ENCODE measurements around the gene SLA2. TPM values are rescaled to one million over a fixed set of nuclear protein-coding genes. Genes with fewer than 3 reads are reported as not detected.
A peak's percentile ranks its signal among the peaks of the same experiment; 100 is the strongest.

SLA2 gene
- total and polyA plus RNA-seq, 4 experiments from 2014 or later: 12.7 to 29.9 (median 21.5) TPM

DNA sequence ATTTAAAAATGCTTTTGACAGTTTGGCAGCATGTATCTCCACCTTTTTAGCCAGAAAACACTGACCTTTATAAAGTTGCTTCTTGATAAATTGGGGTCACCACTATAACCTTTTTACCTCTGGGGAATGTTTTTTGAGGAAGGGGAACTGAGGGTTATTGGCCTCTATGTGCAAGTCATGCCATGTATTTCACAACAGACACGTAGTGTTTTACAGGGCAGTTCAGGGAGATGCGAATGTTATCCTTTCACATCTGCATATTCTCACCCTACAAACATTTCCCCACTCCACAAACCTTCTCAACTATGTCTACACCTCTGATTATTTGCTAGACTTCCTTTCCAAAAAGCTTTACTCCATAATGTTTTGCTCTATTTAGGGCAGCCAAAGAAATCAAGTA is 17.0 kb upstream of the SLA2 start:
- peaks cover 10 to 38% of the 10 kb centered on the region in 2 donors for H3K36me3 Mint-ChIP-seq
- DNase-seq: no peak
- no peak overlapping the region for H3K27ac Mint-ChIP-seq
- H3K27me3 Mint-ChIP-seq: no peaks in the 10 kb centered on the region
- H3K4me1 Mint-ChIP-seq: peaks cover 7 to 18% (median 14%) of the 10 kb centered on the region in 4 donors
- Histone ChIP-seq H3K36me3 (ENCODE audit: insufficient read depth, low read length) (peaks cover 6% of the 10 kb centered on the region), H3K27me3 (ENCODE audit: insufficient read depth, low read length) (no peaks in the 10 kb centered on the region), H3K4me1 (ENCODE audit: insufficient read depth, low read length) (peaks cover 13% of the 10 kb centered on the region), H3K4me3 (ENCODE audit: low read length in 2 of 2) (no peak overlapping the region), H3K27ac (ENCODE audit: low read depth, low read length) (no peak overlapping the region), H3K9me3 (ENCODE audit: control insufficient read depth in 1 of 2, low read length in 2 of 2) (no peaks in the 10 kb centered on the region)
- POLR2A ChIA-PET (ENCODE audit: partially characterized antibody): no interaction called here
- CTCF ChIA-PET (ENCODE audit: partially characterized antibody): no interaction called here
- H3K4me3 Mint-ChIP-seq: no peak overlapping the region
- no peaks in the 10 kb centered on the region for H3K9me3 Mint-ChIP-seq
- intact Hi-C loops (cut with micrococcal nuclease): no loop called here

DNA sequence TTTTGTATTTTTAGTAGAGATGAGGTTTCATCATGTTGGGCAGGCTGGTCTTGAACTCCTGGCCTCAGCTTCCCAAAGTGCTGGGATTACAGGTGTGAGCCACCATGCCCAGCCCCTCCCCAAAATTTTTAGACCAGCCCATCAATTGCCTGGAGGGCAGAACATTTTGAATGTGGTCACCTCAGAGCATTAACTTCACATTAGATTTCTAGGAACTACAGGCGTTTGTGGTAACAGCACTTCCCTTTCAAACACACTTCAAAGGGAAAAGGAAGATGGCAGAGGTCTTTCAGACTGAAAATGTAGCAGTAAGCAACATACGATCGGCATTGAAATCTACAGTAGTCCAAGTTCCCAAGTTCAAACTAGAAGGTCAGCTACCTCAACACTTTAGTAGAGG is 12.3 kb upstream of the SLA2 start:
- CTCF ChIA-PET (ENCODE audit: partially characterized antibody): interaction anchor here (1.4 to 3.0 kb wide), 3 partner anchors 14 to 150 kb away, joined by 5 to 15 read pairs (median 5); partner anchors contain the start of gene SLA2

GRCh38 chr20:36656733-36657132 is 10.7 kb upstream of the SLA2 start:
- Histone ChIP-seq H3K27me3 (ENCODE audit: insufficient read depth, low read length) (no peaks in the 10 kb centered on the region), H3K4me3 (ENCODE audit: low read length in 2 of 2) (no peak overlapping the region), H3K27ac (ENCODE audit: low read depth, low read length) (no peak overlapping the region), H3K4me1 (ENCODE audit: insufficient read depth, low read length) (peaks cover 19% of the 10 kb centered on the region), H3K36me3 (ENCODE audit: insufficient read depth, low read length) (peaks cover 4% of the 10 kb centered on the region), H3K9me3 (ENCODE audit: control insufficient read depth in 1 of 2, low read length in 2 of 2) (no peaks in the 10 kb centered on the region)
- POLR2A ChIA-PET (ENCODE audit: partially characterized antibody): interaction anchor here (1.4 kb wide), 1 partner anchor 9 kb away, joined by 4 read pairs; no protein-coding TSS in a partner anchor
- H3K4me3 Mint-ChIP-seq: no peak overlapping the region
- H3K9me3 Mint-ChIP-seq: peaks cover 0 to 2% (median 0%) of the 10 kb centered on the region in 8 donors
- no peak for DNase-seq
- H3K27me3 Mint-ChIP-seq: no peaks in the 10 kb centered on the region
- CTCF ChIA-PET (ENCODE audit: partially characterized antibody): interaction anchor here (0.7 to 1.8 kb wide), 3 partner anchors 11 to 70 kb away, joined by 3 to 4 read pairs (median 4); partner anchors contain the start of gene SLA2
- H3K36me3 Mint-ChIP-seq: peaks cover 26 to 37% of the 10 kb centered on the region in 2 donors
- peaks cover 11 to 27% (median 20%) of the 10 kb centered on the region in 4 donors for H3K4me1 Mint-ChIP-seq
- no peak overlapping the region for H3K27ac Mint-ChIP-seq
- intact Hi-C loops (cut with micrococcal nuclease): no loop called here

More for the DNA sequence above, 12.3 kb upstream of the SLA2 start:
- H3K9me3 ChIP-seq (ENCODE audit: control insufficient read depth in 1 of 2, low read length in 2 of 2): no peaks in the 10 kb centered on the region
- H3K27ac ChIP-seq (ENCODE audit: low read depth, low read length): no peak overlapping the region
- H3K27me3 ChIP-seq (ENCODE audit: insufficient read depth, low read length): no peaks in the 10 kb centered on the region
- no peaks in the 10 kb centered on the region for H3K27me3 Mint-ChIP-seq
- H3K9me3 Mint-ChIP-seq: peaks cover 0 to 2% (median 0%) of the 10 kb centered on the region in 8 donors
- peaks cover 11 to 27% (median 20%) of the 10 kb centered on the region in 4 donors for H3K4me1 Mint-ChIP-seq
- peak in 4 of 5 donors; percentile 33 to 46 (median 42) for DNase-seq
- peaks cover 4% of the 10 kb centered on the region for H3K36me3 ChIP-seq (ENCODE audit: insufficient read depth, low read length)
- peak overlapping the region; percentile 25 to 81 (median 71) for H3K27ac Mint-ChIP-seq
- H3K4me3 Mint-ChIP-seq: peak overlapping the region; percentile 65 to 81 (median 75)
- H3K4me3 ChIP-seq (ENCODE audit: low read length in 2 of 2): peak overlapping the region; percentile 0 to 42
- POLR2A ChIA-PET (ENCODE audit: partially characterized antibody): interaction anchor here (0.6 to 1.4 kb wide), 5 partner anchors 10 to 1164 kb away, joined by 3 to 7 read pairs (median 5); partner anchors contain the start of gene SLA2
- H3K36me3 Mint-ChIP-seq: peaks cover 16 to 36% of the 10 kb centered on the region in 2 donors
- peaks cover 19% of the 10 kb centered on the region for H3K4me1 ChIP-seq (ENCODE audit: insufficient read depth, low read length)
- intact Hi-C loops (cut with micrococcal nuclease): no loop called here

DNA sequence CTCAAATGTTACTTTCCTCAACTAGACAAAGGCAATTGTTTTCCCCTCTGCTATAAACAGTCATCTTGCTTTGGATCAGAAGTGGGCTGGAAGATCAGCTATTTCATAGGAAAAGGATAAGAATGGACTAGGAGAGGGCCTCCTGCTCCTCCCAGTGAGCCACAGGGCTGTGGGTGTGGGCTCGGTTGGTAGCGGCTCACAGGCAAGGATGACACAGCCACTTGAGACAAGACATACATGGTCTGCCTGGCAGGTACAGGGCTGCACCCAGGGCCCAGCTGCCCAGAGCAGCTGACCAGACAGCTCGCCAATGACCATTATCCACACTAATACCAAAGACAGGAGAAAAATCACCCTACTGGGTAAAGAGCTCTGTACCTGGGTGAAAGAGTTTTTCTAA is 9.0 kb upstream of the SLA2 start:
- H3K4me3 Mint-ChIP-seq: no peak overlapping the region
- H3K9me3 Mint-ChIP-seq: peaks cover 0 to 2% (median 0%) of the 10 kb centered on the region in 8 donors
- peaks cover 11 to 21% (median 16%) of the 10 kb centered on the region in 4 donors for H3K4me1 Mint-ChIP-seq
- POLR2A ChIA-PET (ENCODE audit: partially characterized antibody): interaction anchor here (1.4 to 1.6 kb wide), 2 partner anchors 10 to 11 kb away, joined by 4 to 6 read pairs; partner anchors contain the start of gene SLA2
- intact Hi-C loops (cut with micrococcal nuclease): no loop called here
- peaks cover 19% of the 10 kb centered on the region for H3K4me1 ChIP-seq (ENCODE audit: insufficient read depth, low read length)
- no peak for DNase-seq
- H3K27me3 ChIP-seq (ENCODE audit: insufficient read depth, low read length): no peaks in the 10 kb centered on the region
- no peaks in the 10 kb centered on the region for H3K27me3 Mint-ChIP-seq
- peaks cover 4% of the 10 kb centered on the region for H3K36me3 ChIP-seq (ENCODE audit: insufficient read depth, low read length)
- no peaks in the 10 kb centered on the region for H3K9me3 ChIP-seq (ENCODE audit: control insufficient read depth in 1 of 2, low read length in 2 of 2)
- peaks cover 22 to 36% of the 10 kb centered on the region in 2 donors for H3K36me3 Mint-ChIP-seq
- CTCF ChIA-PET (ENCODE audit: partially characterized antibody): interaction anchor here (1.3 to 2.4 kb wide), 5 partner anchors 9 to 100 kb away, joined by 3 to 5 read pairs (median 4); partner anchors contain the start of gene SLA2
- no peak overlapping the region for H3K27ac Mint-ChIP-seq
- no peak overlapping the region for H3K4me3 ChIP-seq (ENCODE audit: low read length in 2 of 2)
- H3K27ac ChIP-seq (ENCODE audit: low read depth, low read length): no peak overlapping the region

- Histone ChIP-seq H3K4me1 (ENCODE audit: insufficient read depth, low read length) (peaks cover 19% of the 10 kb centered on the region), H3K27me3 (ENCODE audit: insufficient read depth, low read length) (no peaks in the 10 kb centered on the region), H3K9me3 (ENCODE audit: control insufficient read depth in 1 of 2, low read length in 2 of 2) (no peaks in the 10 kb centered on the region), H3K4me3 (ENCODE audit: low read length in 2 of 2) (no peak overlapping the region), H3K27ac (ENCODE audit: low read depth, low read length) (no peak overlapping the region), H3K36me3 (ENCODE audit: insufficient read depth, low read length) (peaks cover 4% of the 10 kb centered on the region)
- ChIA-PET CTCF (ENCODE audit: partially characterized antibody) (interaction anchor here (1.3 to 2.4 kb wide), 2 partner anchors 9 to 100 kb away, joined by 5 read pairs; partner anchors contain the start of gene SLA2), POLR2A (ENCODE audit: partially characterized antibody) (interaction anchor here (1.6 kb wide), 1 partner anchor 9 kb away, joined by 6 read pairs; the partner anchor contains the start of gene SLA2)
- Mint-ChIP-seq H3K36me3 (peaks cover 22 to 36% of the 10 kb centered on the region in 2 donors), H3K27ac (no peak overlapping the region), H3K4me3 (no peak overlapping the region), H3K9me3 (peaks cover 0 to 2% (median 0%) of the 10 kb centered on the region in 8 donors), H3K27me3 (no peaks in the 10 kb centered on the region), H3K4me1 (peaks cover 11 to 21% (median 16%) of the 10 kb centered on the region in 4 donors)
- intact Hi-C loops (cut with micrococcal nuclease): no loop called here
- no peak for DNase-seq
Measured at GRCh38 chr20:36654506-36654905, 8.5 kb upstream of the SLA2 start.

DNA sequence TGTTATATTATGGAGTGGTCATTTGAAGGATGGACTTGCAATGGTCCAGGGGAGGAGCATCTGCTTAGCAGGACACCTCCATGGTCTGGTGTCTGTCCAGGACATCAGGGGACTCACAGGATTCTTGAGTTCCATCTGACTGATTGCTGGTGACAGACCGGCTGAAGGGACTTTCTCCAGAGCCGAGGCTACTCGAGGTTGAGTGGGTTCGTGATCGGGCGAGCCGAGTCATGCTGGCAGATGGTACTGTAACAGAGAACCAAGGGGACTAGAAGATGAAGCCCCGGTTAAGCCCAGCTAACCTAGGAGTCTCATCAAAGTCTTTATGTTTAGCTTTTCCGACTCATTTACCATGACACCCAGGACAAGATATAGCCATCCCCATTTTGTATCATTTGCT is 7.5 kb upstream of the SLA2 start:
- no peak for DNase-seq
- CTCF ChIA-PET (ENCODE audit: partially characterized antibody): interaction anchor here (2.4 kb wide), 1 partner anchor 101 kb away, joined by 5 read pairs; no protein-coding TSS in a partner anchor
- Mint-ChIP-seq H3K27me3 (no peaks in the 10 kb centered on the region), H3K4me1 (peaks cover 8 to 14% (median 10%) of the 10 kb centered on the region in 4 donors), H3K36me3 (peaks cover 22 to 33% of the 10 kb centered on the region in 2 donors), H3K9me3 (peaks cover 0 to 2% (median 0%) of the 10 kb centered on the region in 8 donors), H3K4me3 (no peak overlapping the region), H3K27ac (peak overlapping the region in 1 of 7 donors; percentile 31)
- Histone ChIP-seq H3K4me1 (ENCODE audit: insufficient read depth, low read length) (peaks cover 11% of the 10 kb centered on the region), H3K4me3 (ENCODE audit: low read length in 2 of 2) (no peak overlapping the region), H3K9me3 (ENCODE audit: control insufficient read depth in 1 of 2, low read length in 2 of 2) (no peaks in the 10 kb centered on the region), H3K27ac (ENCODE audit: low read depth, low read length) (no peak overlapping the region), H3K27me3 (ENCODE audit: insufficient read depth, low read length) (no peaks in the 10 kb centered on the region), H3K36me3 (ENCODE audit: insufficient read depth, low read length) (peaks cover 4% of the 10 kb centered on the region)
- POLR2A ChIA-PET (ENCODE audit: partially characterized antibody): no interaction called here
- intact Hi-C loops (cut with micrococcal nuclease): no loop called here
